Endothelial cell of umbilical vein (primary cell): ENCODE results near the gene STX11.
A peak's percentile ranks its signal among the peaks of the same experiment; 100 is the strongest.

ENCODE experiments used
- CTCF ChIP-seq, 2 donors: IDR thresholded peaks; 1 replicate in 1 of 2; 2 replicates in 1 of 2; pipeline ENCODE4 v1.5.1; 2011; ENCODE audit warnings: low read length in 2 of 2, mild to moderate bottlenecking in 2 of 2, moderate library complexity in 2 of 2, control low read depth in 1 of 2, inconsistent platforms in 1 of 2, low read depth in 1 of 2; ENCODE audit not compliant: insufficient read depth in 1 of 2; ENCODE audit errors: extremely low read depth in 1 of 2
- EZH2 ChIP-seq: IDR thresholded peaks from 2 replicates; pipeline ENCODE4 v1.6.1; 2012; ENCODE audit warnings: borderline replicate concordance, low read depth, mild to moderate bottlenecking, moderate library complexity, low read length, inconsistent platforms; ENCODE audit not compliant: severe bottlenecking
- JUN ChIP-seq: IDR thresholded peaks from 2 replicates; pipeline ENCODE4 v1.6.1; 2011; ENCODE audit warnings: borderline replicate concordance, low read depth; ENCODE audit not compliant: insufficient read length, insufficient read depth
- MAX ChIP-seq: IDR thresholded peaks from 2 replicates; pipeline ENCODE4 v1.6.1; 2011; ENCODE audit not compliant: insufficient read depth, insufficient read length
- MYC ChIP-seq: IDR thresholded peaks from one replicate; pipeline ENCODE4 v1.6.1; 2011; ENCODE audit warnings: mild to moderate bottlenecking, low read depth, low read length
- POLR2A ChIP-seq: IDR thresholded peaks from 2 replicates; pipeline ENCODE4 v1.6.1; 2012; ENCODE audit warnings: low read depth, mild to moderate bottlenecking, control low read depth, low read length
- POLR2AphosphoS5 ChIP-seq: IDR thresholded peaks from 2 replicates; pipeline ENCODE4 v1.6.1; 2012; ENCODE audit warnings: low read depth, mild to moderate bottlenecking, control low read depth, low read length, moderate library complexity; ENCODE audit not compliant: insufficient read depth

DNA sequence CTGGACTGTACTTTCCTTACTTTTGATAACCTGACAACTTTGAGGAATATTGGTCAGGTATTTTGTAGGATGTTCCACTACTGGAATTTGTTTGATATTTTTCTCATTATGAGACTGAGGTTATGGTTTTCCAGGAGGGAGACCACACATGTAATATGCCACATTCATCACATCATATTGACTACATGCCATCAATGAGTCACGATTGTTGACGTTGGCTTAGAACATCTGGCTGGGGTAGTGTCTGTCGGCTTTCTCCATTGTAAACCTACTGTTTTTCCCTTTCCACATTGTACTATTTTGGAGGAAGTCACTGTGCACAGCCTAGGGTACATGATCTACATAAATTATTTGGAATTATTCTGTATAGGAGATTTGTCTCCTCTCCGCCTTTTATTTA lies 1.4 kb upstream of the STX11 start:
- TF ChIP-seq POLR2A (no peak), EZH2 (no peak), CTCF (IDR thresholded peaks at IDR 0.05; ENCODE audit: extremely low read depth in 1 of 2, insufficient read depth in 1 of 2, low read depth in 1 of 2, low read length in 2 of 2) (no peak), MAX (no peak), POLR2AphosphoS5 (no peak), MYC (no peak), JUN (peak; percentile 17)
